ENCODE measurements around the gene GPNMB. TPM values are rescaled to one million over a fixed set of nuclear protein-coding genes. Genes with fewer than 3 reads are reported as not detected.
A peak's percentile ranks its signal among the peaks of the same experiment; 100 is the strongest.
"Not testable (repeated sequence)": the region's sequence is repeated elsewhere in the genome, so short reads cannot be mapped to it uniquely, and the experiment has no call there.

Gene GPNMB
- total and polyA plus RNA-seq, 7 experiments from 2014 or later: 0.56 to 30.5 (median 15.4) TPM; not detected in 3

- H3K4me1 Mint-ChIP-seq: peaks cover 4 to 19% (median 4%) of the 10 kb centered on the region in 7 donors
- H3K4me1 ChIP-seq (ENCODE audit: control insufficient read depth in 2 of 2, insufficient read depth in 2 of 2, low read length in 2 of 2); H3K9me3 Mint-ChIP-seq; H3K9me3 ChIP-seq (ENCODE audit: control insufficient read depth in 2 of 3, low read length in 3 of 3); H3K27me3 Mint-ChIP-seq; H3K4me3 Mint-ChIP-seq; H3K27ac ChIP-seq (ENCODE audit: low read depth, low read length); intact Hi-C loops (cut with micrococcal nuclease); CTCF ChIA-PET; H3K4me3 ChIP-seq (ENCODE audit: low read length); ATAC-seq; DNase-seq; H3K27me3 ChIP-seq (ENCODE audit: control insufficient read depth in 2 of 2, insufficient read depth in 2 of 2, low read length in 2 of 2): not testable (repeated sequence)
- POLR2A ChIA-PET: interaction anchor here (1.5 kb wide), 1 partner anchor 12 kb away, joined by 6 read pairs; no protein-coding TSS in a partner anchor
- H3K36me3 Mint-ChIP-seq: peaks cover 0 to 21% (median 9%) of the 10 kb centered on the region in 5 donors
- H3K36me3 ChIP-seq (ENCODE audit: control insufficient read depth in 2 of 3, insufficient read depth in 3 of 3, low read length in 3 of 3): peaks cover 0 to 30% (median 0%) of the 10 kb centered on the region in 3 experiments
- peak overlapping the region in 2 of 9 donors; percentile 32 to 53 for H3K27ac Mint-ChIP-seq
Observed at GRCh38 chr7:23312141-23312540, 65.6 kb downstream of the GPNMB start.

- Histone ChIP-seq H3K27me3 (ENCODE audit: control insufficient read depth in 2 of 2, insufficient read depth in 2 of 2, low read length in 2 of 2) (no peaks in the 10 kb centered on the region), H3K9me3 (ENCODE audit: control insufficient read depth in 2 of 3, low read length in 3 of 3) (no peaks in the 10 kb centered on the region), H3K4me3 (ENCODE audit: low read length) (no peak overlapping the region), H3K27ac (ENCODE audit: low read depth, low read length) (no peak overlapping the region), H3K36me3 (ENCODE audit: control insufficient read depth in 2 of 3, insufficient read depth in 3 of 3, low read length in 3 of 3) (no peaks in the 10 kb centered on the region), H3K4me1 (ENCODE audit: control insufficient read depth in 2 of 2, insufficient read depth in 2 of 2, low read length in 2 of 2) (no peaks in the 10 kb centered on the region)
- intact Hi-C loops (cut with micrococcal nuclease): no loop called here
- Mint-ChIP-seq H3K27ac (peak overlapping the region in 1 of 9 donors; percentile 30), H3K4me3 (no peak overlapping the region), H3K27me3 (peaks cover 0 to 8% (median 3%) of the 10 kb centered on the region in 5 donors), H3K4me1 (peaks cover 0 to 14% (median 0%) of the 10 kb centered on the region in 7 donors), H3K9me3 (no peaks in the 10 kb centered on the region), H3K36me3 (peaks cover 0 to 4% (median 0%) of the 10 kb centered on the region in 5 donors)
- POLR2A ChIA-PET: interaction anchor here (0.6 to 1.4 kb wide), 2 partner anchors 16 to 24 kb away, joined by 3 read pairs; partner anchors contain the start of gene MALSU1
- no peak for DNase-seq
- CTCF ChIA-PET: interaction anchor here (0.6 to 0.7 kb wide), 2 partner anchors 15 to 51 kb away, joined by 3 to 4 read pairs; no protein-coding TSS in a partner anchor
- ATAC-seq: no peak
Observed at GRCh38 chr7:23315366-23315765, 68.8 kb downstream of the GPNMB start.

Other genes starting within 250 kb of the GPNMB start
- 10 to 100 TPM; 14.2 to 67.0 (median 18.3) TPM for gene HYCC1, start 232.6 kb upstream of the GPNMB start, total RNA-seq
- 10 to 100 TPM in 1 of 2 donors, 1 to 10 TPM in 1; 9.0 to 14.9 TPM for gene HYCC1, start 232.6 kb upstream of the GPNMB start, polyA plus RNA-seq
- 10 to 100 TPM; 16.9 to 22.9 (median 22.7) TPM for gene KLHL7, start 141.0 kb upstream of the GPNMB start, total RNA-seq
- 10 to 100 TPM; 23.4 to 30.3 TPM for gene KLHL7, start 141.0 kb upstream of the GPNMB start, polyA plus RNA-seq
- gene NUP42, start 64.7 kb upstream of the GPNMB start, total RNA-seq: 10 to 100 TPM; 19.8 to 37.7 (median 27.5) TPM
- gene NUP42, start 64.7 kb upstream of the GPNMB start, polyA plus RNA-seq: 10 to 100 TPM; 21.3 to 49.1 TPM
- 10 to 100 TPM; 32.7 to 48.3 (median 44.8) TPM for gene MALSU1, start 52.6 kb downstream of the GPNMB start, total RNA-seq
- 10 to 100 TPM; 73.5 to 83.5 TPM for gene MALSU1, start 52.6 kb downstream of the GPNMB start, polyA plus RNA-seq
- 1 to 10 TPM in 3 of 5 experiments, under 1 TPM in 2; 0.13 to 1.8 (median 1.2) TPM for gene IGF2BP3, start 223.7 kb downstream of the GPNMB start, total RNA-seq
- gene IGF2BP3, start 223.7 kb downstream of the GPNMB start, polyA plus RNA-seq: under 1 TPM in 1 of 2 donors, not detected in 1; 0.35 TPM

All from naive thymus-derived CD4-positive, alpha-beta T cell (primary cell).